Measurements from ENCODE around the gene UBC. TPM values are rescaled to one million over a fixed set of nuclear protein-coding genes. Genes with fewer than 3 reads are reported as not detected.

The UBC gene
- total RNA-seq, 1 experiment from 2014 or later, result 523 TPM

- Histone ChIP-seq H3K27ac (ENCODE audit: insufficient read length, low read depth, low read length) (no peak overlapping the region), H3K9me3 (ENCODE audit: control insufficient read depth, low read depth, low read length) (no peaks in the 10 kb centered on the region)
Observed at GRCh38 chr12:124866195-124866882, 48.1 kb downstream of the UBC start.

More at GRCh38 chr12:124866195-124866882, 48.1 kb downstream of the UBC start:
- Histone ChIP-seq H2AFZ (ENCODE audit: low read length) (no peak overlapping the region), H3K4me2 (ENCODE audit: insufficient read depth, insufficient read length, low read length) (no peak overlapping the region), H3K23me2 (ENCODE audit: insufficient read length, low read depth, low read length, poor library complexity, severe bottlenecking) (peaks cover 9% of the 10 kb centered on the region), H3K18ac (ENCODE audit: insufficient read length, low read depth, low read length) (no peak overlapping the region), H3K27me3 (ENCODE audit: insufficient read depth, low read length) (no peaks in the 10 kb centered on the region; the same call in 1 of the 2 replicates), H2BK5ac (ENCODE audit: insufficient read length, low read length) (no peak overlapping the region), H3K9ac (ENCODE audit: extremely low read depth, insufficient read length, low read length) (no peak overlapping the region), H3K79me2 (ENCODE audit: insufficient read depth, low read length) (peaks cover 2% of the 10 kb centered on the region; the same call in 1 of the 2 replicates), H2AK5ac (ENCODE audit: insufficient read length, low read length) (no peak overlapping the region), H4K20me1 (ENCODE audit: control insufficient read depth, insufficient read depth, insufficient read length) (no peaks in the 10 kb centered on the region), H3K23ac (ENCODE audit: insufficient read length, low read depth, low read length) (no peak overlapping the region), H2BK20ac (ENCODE audit: low read depth, low read length, poor library complexity, severe bottlenecking) (no peak overlapping the region), H3K79me1 (ENCODE audit: insufficient read depth, low read depth, low read length, poor library complexity, severe bottlenecking) (no peaks in the 10 kb centered on the region), H4K8ac (replicated peaks; ENCODE audit: insufficient read length, low read depth, low read length) (no peak overlapping the region), H3K4ac (ENCODE audit: low read depth, low read length) (no peak overlapping the region), H3K14ac (ENCODE audit: insufficient read depth, low read length) (no peak overlapping the region), H4K5ac (ENCODE audit: insufficient read length, low read depth, low read length) (no peak overlapping the region), H2BK120ac (ENCODE audit: low read depth, low read length, poor library complexity, severe bottlenecking) (no peak overlapping the region), H3K4me1 (ENCODE audit: insufficient read depth, low read length) (no peaks in the 10 kb centered on the region; the same call in 1 of the 2 replicates), H4K91ac (ENCODE audit: insufficient read length, low read depth, low read length) (no peak overlapping the region), H3T11ph (ENCODE audit: low read length) (no peak overlapping the region), H2BK15ac (ENCODE audit: low read depth, low read length) (no peak overlapping the region), H3K56ac (ENCODE audit: insufficient read length, low read depth, low read length) (no peak overlapping the region), H2BK12ac (ENCODE audit: insufficient read length, low read depth, low read length) (no peak overlapping the region)
- Mint-ChIP-seq H3K27ac (peak overlapping the region in 1 of 3 experiments; percentile 94; a peak in 1 of 7 replicates), H3K36me3 (ENCODE audit: insufficient read depth in 1 of 3, low read depth in 3 of 3) (peaks cover 2 to 4% (median 3%) of the 10 kb centered on the region in 3 experiments; a peak in 3 of 7 replicates), H3K4me3 (no peak overlapping the region), H3K4me1 (peaks cover 29 to 35% of the 10 kb centered on the region in 2 experiments), H3K9me3 (no peaks in the 10 kb centered on the region), H3K27me3 (ENCODE audit: low read depth) (peaks cover 29% of the 10 kb centered on the region)
- WGBS (ENCODE audit: extremely low coverage, insufficient read length, low lambda C conversion rate), result no CpG with 5 or more reads among the region's 10 CpGs
- DNase-seq, result no peak
- TF ChIP-seq CTCF (conservative IDR thresholded peaks at IDR 0.05), result no peak

All from H9 (cell line).